HG03064 (cell line): ENCODE results near the gene SLC1A6.
"Not testable (repeated sequence)": the region's sequence is repeated elsewhere in the genome, so short reads cannot be mapped to it uniquely, and the experiment has no call there.

ENCODE experiments used
- ATAC-seq: cut with Tn5 transposase; IDR thresholded peaks from one replicate; pipeline ENCODE4 v1.9.1; 2021; ENCODE audit warnings: low read depth; ENCODE audit not compliant: unreplicated experiment

Gene SLC1A6

DNA sequence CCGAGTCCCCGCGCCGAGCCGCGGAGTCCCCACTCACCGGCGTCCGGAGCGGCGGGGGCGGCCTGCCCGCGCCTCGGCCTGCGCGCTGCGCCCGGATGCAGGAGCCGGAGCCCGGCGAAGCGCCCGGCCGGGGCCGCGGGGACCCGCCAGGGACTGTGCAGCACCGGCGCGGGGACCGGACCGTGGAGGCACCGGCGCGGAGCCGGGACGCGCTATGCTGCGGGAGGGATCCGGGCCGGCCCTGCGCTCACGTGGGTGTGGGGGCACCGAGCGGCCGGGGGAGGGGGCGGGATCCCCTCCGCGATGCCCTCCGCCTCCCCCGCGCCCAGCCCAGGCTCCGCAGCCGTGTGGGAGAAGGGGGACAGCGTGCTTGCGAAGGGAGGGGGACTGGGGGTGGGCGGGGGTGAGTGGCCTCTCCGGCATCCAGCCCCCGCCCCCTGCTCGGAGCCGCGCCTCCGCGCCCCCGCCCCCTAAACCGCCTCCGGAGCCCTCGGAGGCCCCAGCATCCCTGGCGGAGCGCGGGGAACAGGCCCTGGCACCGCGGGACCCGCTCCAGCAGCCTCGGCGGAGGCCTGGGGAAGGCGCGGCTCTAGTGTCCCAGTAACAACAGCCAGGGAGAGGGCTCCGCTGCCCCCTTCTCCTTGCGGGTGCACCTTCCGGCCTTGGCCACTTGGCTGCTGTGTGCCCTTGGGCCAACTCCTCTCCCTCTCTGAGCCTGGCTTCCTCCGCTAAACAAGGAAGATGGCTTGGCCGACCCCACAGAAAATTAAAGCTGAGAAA lies at the start of gene SLC1A6:
Gene SLC1A6 (minus strand): TSS at position 389 of the 780 bp plus-strand sequence. CDS start 6,954 bp downstream, outside the sequence.
- ATAC-seq = no peak

DNA sequence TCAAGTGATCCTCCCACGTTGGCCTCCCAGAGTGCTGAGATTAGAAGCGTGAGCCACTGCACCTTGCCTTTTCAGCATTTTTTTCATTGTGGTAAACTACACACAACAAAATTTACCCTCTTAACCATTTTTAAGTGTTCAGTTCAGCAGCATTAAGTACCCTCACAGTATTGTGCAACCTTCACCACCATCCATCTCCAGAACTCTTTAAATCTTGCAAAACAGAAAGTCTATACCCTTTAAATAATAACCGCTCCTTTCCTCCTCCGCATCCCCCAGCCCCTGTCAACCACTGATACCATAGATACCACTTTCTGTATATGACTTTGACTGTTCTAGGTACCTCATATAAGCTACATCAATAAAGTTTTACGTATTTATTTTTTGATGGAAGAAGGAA lies 48.8 kb upstream of the SLC1A6 start:
- ATAC-seq = no peak

DNA sequence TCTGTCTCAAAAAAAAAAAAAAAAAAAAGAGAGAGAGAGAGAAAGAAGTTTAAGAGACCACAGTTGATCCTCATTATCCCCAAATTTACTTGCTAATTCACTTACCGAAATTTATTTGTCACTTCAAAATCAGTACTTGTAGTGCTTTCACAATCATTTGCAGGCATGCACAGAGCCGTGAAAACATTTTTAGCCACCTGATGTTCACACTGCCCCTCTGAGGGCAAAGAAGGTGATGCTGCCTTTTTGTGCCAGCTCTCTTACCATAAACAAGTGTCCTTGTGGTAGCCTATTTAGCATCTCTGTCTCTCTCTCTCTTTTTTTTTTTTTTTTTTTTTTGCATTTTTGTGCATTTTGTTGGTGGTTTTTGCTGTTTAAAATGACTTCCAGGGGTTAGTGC lies 45.6 kb upstream of the SLC1A6 start:
- ATAC-seq = no peak

DNA sequence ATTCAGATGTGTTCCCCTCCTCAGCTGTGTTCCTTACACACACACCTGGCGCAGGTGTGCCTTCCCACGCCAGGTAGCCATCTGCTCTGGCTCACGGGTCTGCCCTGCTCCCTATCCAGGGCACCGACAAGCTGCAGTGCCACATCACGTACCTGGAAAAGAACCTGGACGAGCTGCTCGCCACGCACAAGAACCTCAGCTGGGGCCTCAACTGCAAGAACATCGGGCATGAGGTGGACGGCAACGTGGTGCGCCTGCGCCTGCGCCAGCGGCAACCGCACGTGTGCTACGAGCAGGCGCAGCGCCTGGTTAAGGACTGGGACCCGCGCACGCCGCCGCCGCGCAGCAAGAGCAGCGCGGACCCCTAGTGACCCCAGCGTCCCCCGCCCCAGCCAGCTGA lies 43.1 kb upstream of the SLC1A6 start:
- ATAC-seq = no peak

DNA sequence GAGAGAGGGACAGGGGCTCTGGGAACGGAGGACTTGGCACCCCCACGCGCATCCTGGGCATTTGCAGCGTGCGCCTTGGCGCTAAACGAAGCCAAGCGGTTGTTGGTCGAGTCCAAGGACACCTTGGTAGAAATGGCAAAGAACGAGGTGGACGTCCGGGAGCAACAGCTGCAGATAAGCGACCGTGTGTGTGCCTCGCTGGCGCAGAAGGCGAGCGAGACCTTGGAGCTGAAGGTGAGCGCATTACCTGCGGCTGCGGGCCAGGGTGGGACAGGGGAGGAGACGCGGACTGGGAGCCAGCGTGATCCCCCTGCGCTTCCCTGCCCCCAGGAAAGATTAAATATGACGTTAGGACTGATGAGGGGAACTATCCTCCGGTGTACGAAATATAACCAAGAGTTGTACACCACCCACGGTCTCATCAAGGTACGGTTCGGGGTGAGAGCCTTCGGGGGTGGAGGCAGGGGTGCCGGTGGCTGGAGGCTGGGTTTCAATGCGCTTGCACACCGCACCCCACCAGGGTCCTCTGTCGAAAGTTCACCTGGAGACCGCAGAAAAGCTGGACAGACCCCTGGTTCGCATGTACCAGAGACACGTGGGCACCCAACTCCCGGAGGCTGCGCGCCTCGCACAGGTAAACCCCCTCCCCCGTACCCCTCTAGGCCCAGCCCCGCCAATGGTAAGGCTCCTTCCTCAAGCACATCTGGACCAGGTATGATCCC lies 41.8 kb upstream of the SLC1A6 start:
- no peak for ATAC-seq

DNA sequence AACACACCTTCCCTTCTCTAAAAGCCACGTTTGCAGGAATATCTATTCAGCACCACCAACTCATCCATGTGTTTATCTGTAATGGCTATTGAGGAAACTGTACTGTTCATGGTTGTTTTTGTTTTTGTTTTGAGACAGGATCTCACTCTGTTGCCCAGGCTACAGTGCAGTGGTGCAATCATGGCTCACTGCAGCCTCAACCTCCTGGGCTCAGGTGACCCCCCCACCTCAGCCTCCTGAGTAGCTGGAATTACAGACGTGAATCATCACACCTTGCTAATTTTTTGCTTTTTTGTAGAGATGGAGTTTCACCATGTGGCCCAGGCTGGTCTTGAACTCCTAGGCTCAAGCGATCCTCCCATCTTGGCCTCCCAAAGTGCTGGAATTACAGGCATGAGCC lies 39.2 kb upstream of the SLC1A6 start:
- ATAC-seq = not testable (repeated sequence)

DNA sequence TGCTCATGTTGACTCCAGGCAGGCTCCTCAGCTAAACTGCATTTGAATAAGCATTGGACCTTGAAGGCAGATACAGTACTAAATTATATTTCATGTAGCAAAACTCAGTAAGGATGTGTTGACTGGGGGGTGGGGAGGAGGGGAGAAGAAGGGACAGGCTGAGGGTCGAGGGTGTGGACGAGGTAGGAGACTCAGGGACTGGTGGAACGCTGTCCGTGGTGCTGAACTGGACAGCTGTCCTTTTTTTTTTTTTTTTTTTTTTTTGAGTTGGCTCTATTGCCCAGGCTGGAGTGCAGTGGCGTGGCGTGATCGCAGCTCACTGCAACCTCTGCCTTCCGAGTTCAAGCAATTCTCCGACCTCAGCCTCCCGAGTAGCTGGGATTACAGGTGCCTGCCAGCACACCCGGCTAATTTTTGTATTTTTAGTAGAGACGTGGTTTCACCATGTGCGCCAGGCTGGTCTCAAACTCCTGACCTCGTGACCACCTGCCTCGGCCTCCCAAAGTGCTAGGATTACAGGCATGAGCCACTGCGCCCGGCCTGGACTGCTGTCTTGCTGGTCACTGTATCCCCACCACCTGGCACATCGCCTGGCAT lies 36.4 kb upstream of the SLC1A6 start:
- no peak for ATAC-seq

DNA sequence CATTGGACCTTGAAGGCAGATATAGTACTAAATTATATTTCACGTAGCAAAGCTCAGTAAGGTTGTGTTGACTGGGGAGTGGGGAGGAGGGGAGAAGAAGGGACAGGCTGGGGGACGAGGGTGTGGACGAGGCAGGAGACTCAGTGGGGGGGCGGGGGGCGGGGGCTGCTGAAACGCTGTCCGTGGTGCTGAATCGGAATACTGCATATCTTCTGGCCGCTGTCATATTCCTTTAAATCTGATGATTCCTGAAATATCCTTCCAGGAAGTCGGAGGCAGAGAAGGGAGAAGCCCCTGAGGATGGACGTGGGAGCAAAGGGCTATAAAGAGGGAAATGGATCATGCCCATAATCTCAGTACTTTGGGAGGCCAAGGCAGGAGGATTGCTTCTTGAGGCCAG lies 34.9 kb upstream of the SLC1A6 start:
- ATAC-seq = no peak

DNA sequence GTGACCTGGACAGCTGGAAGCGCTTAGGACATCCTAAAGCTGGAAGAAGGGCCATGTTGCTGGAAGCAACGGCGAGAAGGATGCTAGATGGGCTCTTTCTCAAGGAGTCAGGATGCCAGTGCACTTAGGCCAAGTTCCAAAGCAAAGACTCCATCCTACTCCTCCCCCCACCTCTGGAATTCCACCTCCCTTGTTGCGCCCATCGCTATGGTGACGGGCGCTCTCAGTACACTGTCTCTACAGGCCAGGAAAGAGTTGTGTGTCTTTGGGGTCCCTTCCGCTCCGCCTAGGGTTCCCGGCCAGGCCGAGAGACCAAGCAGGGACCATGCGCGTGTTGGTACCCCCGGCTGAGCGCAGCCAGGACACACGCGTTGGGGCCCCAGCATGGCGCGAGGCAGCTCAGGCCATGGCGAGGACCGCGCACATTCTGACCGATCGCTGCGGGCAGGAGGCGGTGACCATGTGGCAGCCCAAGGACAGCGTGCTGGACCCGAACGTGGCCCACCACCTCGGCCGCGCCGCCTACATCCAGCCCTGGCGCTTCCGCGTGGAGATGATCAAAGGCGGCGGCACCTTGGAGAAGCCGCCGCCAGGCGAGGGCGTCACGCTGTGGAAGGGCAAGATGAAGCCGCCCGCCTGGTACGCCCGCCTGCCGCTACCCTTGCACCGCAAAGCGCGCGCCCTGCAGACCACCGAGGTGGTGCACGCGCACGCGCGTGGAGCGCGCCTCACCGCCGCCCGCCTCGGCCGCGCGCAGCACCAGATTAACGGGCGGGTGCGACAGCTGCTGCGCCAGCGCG lies 31.0 kb upstream of the SLC1A6 start:
- no peak for ATAC-seq

DNA sequence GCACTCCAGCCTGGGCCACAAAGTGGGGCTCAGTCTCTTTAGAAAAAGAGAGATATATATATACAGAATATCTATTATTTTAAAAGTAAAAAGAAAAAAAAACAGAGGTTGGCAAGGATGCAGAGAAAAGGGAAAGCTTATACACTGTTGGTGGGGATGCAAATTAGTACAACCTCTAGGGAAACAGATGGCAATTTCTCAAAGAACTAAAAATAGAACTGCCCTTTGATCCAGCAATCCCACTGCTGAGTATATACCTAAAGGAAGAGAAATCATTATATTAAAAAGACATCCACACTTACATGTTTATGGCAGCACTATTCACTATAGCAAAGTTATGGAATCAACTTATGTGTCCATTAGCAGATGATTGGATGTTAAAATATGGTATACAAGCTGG lies 28.6 kb upstream of the SLC1A6 start:
- no peak for ATAC-seq

DNA sequence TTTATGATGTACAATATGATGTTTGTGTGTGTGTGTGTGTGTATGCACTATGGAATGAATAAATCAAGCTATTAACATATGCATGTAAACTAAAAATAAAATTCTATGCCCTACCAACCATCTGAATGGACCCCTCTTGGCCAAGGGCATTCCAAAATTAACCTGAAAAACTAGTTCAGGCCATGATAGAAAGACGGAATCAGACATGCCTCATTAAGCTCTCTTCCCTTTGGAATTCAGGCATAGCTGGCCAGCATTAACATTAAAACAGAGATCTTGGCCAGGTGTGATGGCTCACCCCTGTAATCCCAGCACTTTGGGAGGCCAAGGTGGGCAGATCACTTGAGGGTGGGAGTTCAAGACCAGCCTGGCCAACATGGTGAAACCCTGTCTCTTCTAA lies 18.3 kb upstream of the SLC1A6 start:
- ATAC-seq = no peak

DNA sequence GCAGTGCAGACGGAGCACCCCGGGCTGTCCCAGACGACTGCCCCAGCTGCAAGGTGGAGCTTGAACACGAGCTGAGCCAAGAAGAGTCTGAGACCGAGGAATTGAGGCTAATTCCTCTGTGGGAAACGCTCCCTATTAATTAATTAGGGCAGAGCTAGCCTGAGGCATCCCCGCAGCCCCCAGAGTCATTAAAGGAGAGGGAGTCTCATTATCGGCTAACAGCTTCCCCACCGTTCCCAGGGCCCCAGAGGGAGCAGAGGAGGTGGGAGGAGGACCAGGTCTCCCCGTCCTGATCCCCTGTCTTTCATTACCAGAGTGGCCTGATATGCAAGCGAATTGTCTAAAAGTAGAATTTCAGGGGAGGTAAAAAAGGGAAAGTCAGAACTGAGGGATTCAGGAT lies 13.1 kb upstream of the SLC1A6 start:
- ATAC-seq = no peak

DNA sequence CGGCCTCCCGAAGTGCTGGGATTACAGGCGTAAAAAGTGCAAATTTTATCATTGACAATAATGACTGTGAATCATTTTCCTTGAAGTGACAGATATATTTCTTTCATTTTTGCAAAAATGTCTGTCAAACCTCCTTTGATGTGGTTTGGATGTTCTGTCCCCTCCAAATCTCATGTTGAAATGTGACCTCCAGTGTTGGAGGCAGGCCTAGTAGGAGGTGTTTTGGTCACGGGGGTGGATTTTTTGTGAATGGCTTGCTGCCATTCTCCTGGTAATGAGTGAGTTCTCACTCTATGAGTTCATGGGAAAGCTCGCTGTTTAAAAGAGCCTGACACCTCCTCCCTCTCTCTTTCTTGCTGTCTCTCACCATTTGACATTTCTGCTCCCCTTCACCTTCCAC lies 5.5 kb upstream of the SLC1A6 start:
- ATAC-seq = no peak

DNA sequence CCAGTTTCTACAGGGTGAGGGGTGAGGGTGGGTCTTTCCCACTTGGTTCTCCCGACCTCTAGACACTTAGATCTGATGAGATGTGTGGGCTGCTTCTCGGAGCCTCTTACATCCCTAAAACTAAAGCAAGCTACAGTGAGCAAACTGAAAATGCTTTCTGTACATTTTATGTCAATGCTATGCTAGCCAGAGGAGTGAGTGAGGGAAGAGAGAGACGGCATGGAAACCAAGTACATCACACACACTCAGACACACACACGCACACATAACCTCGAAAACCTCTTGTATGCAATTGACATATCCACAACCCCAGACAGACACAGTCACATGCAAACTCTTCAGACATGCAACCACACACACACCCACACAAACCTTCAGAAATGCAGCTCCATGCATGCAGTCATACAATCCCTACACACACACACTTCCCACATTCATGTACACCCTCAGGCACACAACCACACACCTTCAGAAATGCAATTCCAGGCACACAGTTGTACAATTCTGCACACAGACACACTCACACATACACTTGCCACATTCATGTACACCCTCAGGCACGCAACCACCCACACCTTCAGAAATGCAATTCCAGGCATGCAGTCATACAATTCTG lies 1.4 kb downstream of the SLC1A6 start:
- no peak for ATAC-seq

DNA sequence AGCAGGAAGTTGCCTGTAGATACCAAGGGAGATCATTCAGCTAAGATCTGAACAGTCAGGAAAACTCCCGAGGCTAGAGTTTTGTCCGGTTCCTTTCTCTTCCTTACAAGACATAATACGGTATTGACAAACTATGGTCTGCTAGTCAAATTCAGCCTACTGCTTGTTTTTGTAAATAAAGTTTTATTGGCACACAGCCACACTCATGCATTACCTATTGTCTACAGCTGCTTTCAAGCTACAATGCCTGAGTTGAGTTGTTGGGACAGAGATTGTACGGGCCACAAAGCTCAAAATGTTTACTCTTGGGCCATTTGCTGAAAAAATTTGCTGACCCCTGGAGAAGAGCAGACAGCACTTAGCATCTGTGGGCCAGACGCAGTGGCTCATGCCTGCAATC lies 2.5 kb downstream of the SLC1A6 start:
- ATAC-seq = no peak

DNA sequence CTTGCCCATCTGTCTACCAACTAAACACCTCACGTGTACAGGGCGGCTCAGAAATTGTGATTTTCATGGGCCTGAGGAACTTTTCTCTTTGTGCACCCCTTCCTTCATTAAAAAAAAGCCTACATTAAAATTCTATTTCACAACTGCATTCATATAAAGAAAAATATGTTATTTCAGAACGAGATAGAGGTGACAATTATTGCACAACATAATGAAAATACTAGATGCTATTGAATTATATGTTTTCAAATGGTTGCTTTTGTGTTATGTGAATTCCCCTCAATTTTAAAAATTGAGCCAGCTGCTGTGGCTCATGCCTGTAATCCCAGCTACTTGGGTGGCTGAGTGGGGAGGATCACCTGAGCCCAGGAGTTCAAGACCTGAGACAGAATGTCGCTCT lies 5.2 kb downstream of the SLC1A6 start:
- no peak for ATAC-seq

DNA sequence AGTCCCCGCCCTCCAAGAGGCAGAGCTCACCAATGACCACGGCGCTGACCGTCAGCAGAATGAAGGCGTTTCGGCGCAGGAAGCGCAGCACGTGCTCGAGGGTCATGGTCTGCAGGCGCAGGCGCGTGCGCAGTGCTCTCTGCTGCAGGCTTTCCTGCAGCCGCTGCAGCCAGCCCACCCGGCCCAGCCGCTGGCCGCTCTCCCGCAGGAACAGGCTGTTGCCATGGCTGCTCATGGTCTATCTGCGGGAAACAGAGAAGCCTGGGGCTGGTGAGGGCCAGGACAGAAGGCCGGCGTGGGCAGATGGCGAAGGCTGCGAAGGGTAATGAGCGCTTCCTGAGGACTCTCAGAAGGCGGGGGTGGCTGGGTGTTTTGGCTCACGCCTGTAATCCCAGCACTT lies 7.0 kb downstream of the SLC1A6 start:
- no peak for ATAC-seq

DNA sequence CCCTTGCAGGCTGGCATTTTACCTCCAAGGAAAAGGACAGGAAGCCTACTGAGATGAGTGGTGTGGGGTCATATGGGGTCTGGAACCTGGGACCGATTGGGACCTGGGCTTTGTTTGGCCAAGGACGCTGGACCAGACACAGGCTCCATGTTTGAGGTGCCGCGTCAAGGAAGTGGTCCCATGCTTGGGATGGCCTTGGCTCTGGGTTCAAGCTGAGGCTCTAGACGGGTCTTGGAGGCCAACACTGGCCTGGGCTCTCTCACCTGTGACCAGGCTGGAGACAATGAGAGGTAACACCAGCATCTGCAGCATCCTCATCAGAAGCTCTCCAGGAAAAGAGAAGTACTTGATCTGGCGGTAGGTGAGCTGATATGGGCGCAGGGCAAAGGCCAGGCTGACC lies 8.2 kb downstream of the SLC1A6 start:
- ATAC-seq = no peak

DNA sequence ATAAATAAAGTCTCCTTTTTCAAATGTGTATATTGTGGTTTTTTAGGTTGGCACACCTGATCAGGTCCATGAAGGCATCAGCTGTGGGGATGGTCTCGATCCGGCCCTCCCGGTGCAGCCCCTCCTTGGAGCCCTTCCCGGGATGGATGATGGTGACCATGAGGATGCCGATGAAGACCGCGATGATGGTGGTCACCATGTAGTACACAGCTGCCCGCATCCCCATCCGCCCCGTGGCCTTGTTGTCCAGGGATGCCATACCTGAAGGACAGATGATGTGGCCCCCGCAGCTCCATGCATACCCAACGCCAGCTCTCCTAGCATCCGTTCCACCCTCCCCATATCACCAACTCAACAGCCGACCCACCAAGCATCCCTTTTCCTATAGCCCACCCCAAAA lies 11.4 kb downstream of the SLC1A6 start:
- ATAC-seq = no peak

DNA sequence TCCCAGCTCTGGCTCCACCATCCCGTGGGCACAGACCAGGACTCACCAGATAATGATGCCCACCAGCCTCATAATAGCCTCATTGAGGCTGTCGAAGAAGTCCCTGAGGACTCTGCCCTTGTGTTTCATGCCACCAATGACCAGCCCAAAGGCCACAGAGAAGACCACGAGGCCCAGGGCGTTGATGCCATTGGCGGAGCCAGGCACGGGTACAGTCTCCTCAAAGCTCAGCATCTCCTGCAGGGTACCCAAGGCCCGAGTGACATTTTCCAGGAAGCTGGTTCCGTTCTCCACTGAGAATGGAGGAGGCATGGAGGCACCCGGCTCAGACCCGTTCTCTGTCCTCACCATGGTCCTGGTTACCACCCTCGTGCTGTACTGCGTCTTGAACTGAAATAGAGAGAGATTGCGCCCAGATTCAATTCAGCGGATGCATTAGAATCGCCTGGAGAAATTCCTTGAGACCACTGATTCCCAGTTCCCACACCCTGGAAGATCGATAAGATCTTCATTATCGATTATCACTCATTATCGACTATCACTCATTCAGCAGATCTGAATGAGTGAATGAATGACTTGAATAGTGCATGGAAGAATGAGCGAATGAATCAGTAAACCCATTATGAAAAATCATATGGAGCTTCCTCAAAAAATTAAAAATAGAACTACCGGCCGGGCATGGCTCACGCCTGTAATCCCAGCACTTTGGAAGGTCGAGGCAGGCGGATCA lies 17.5 kb downstream of the SLC1A6 start:
- no peak for ATAC-seq
